Naive thymus-derived CD8-positive, alpha-beta T cell (primary cell): ENCODE results near the gene KRT4. TPM values are rescaled to one million over a fixed set of nuclear protein-coding genes. Genes with fewer than 3 reads are reported as not detected.
"Not testable (repeated sequence)": the region's sequence is repeated elsewhere in the genome, so short reads cannot be mapped to it uniquely, and the experiment has no call there.

Experiments
- ATAC-seq, 2 donors: fragments of 150-1000 bp; cut with Tn5 transposase in 1 of 2; sonication (Bioruptor Pico), chemical (Tn5 transposase) in 1 of 2; 1 replicate in 1 of 2; 2 replicates in 1 of 2; pipeline ENCODE4 v1.10.0; 2021; ENCODE audit warnings: mild to moderate bottlenecking in 2 of 2, moderate library complexity in 2 of 2
- POLR2A ChIA-PET: fragments of 350-600 bp; sonication (Branson Sonifier 250); formaldehyde crosslinking; loops from one replicate; lab custom pipeline; 2021; ENCODE audit warnings: antibody characterized with exemption; lab: Charles Lee
- DNase-seq, 10 donors: peaks; one replicate each; pipeline versions ENCODE4 v3.0.0 to v3.0.0-alpha.2; 2020 to 2022
- H3K27ac Mint-ChIP-seq, 10 donors: one replicate each; pipeline ENCODE4 v1.8.0; 2020 to 2022; ENCODE audit warnings: mild to moderate bottlenecking in 10 of 10, mixed read lengths in 10 of 10, moderate library complexity in 4 of 10, inconsistent platforms in 1 of 10
- H3K27me3 Mint-ChIP-seq, 5 donors: one replicate each; pipeline ENCODE4 v1.8.0; 2021 to 2022; ENCODE audit warnings: mixed read lengths in 5 of 5
- H3K36me3 Mint-ChIP-seq, 3 donors: one replicate each; pipeline ENCODE4 v1.8.0; 2020 to 2022; ENCODE audit warnings: mixed read lengths in 3 of 3, mild to moderate bottlenecking in 2 of 3, inconsistent platforms in 1 of 3
- H3K4me1 Mint-ChIP-seq, 4 donors: one replicate each; pipeline ENCODE4 v1.8.0; 2021 to 2022; ENCODE audit warnings: mixed read lengths in 4 of 4
- H3K4me3 Mint-ChIP-seq, 10 donors: one replicate each; pipeline ENCODE4 v1.8.0; 2020 to 2022; ENCODE audit warnings: mild to moderate bottlenecking in 10 of 10, mixed read lengths in 10 of 10, moderate library complexity in 6 of 10, inconsistent platforms in 1 of 10
- H3K9me3 Mint-ChIP-seq, 9 donors: one replicate each; pipeline ENCODE4 v1.8.0; 2020 to 2022; ENCODE audit warnings: mixed read lengths in 9 of 9, mild to moderate bottlenecking in 3 of 9, inconsistent platforms in 1 of 9, moderate library complexity in 1 of 9
- polyA plus RNA-seq, 3 donors: library from polyadenylated mRNA; unstranded; fragments of 300-500 nt; fragmentation: Illumina TruSeq; gene quantifications; one replicate each; pipeline ENCODE4 v1.2.3, GENCODE V29; 2021
- total RNA-seq, 8 experiments: library from RNA in 2 of 8; stranded (reverse) in 2 of 8; gene quantifications; one replicate each; pipeline ENCODE4 v1.2.3 and lab custom pipeline; 2021 to 2026

KRT4 gene
- total RNA-seq = not detected
- not detected for polyA plus RNA-seq
- 0 to 0.09 (median 0) reads per million in 6 experiments for total RNA-seq (lab: John Stamatoyannopoulos, UW)

DNA sequence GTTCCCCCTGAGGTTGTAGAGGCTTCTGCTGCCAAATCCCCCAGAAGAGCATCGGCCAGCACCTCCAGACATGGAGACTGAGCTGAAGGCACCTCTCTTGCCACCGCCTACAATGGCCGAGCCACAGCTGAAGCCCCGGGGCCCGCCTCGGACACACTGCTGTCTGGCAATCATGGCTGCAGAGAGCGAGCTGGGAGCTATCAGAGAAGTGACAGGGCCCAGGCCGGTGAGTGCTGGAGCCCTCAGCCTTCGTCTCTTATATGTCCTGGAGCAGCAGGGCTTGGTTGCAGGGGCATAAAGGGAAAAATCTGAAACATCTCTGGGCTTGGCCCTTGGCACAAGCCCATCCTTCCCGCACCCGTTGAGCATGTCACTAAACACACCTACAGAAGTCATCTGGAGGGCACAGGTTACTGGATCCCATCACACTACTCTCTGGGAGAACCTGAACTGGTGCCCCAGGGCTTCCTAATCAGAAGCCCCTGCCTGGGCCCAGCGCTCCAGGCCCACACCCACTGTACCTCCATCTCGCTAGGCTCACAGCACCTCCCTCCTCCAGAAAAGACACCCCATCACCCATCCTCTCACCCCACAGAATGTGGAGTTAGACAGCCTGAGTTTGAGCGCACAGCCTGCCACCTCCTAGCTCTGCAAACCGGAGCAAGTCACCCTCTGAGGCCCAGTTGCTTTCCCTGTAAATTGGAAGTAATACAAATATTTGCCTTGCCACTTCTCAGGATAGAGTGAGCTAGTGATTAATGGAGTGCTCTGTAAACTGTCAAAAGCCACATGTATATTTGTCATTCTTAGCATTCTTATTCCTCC lies at the start of gene KRT4:
Gene KRT4, minus strand, starts transcription at position 232 of the 825 bp plus-strand sequence. Its CDS starts 58 bp downstream, at position 174.
- Mint-ChIP-seq H3K9me3 (no peaks in the 10 kb centered on the region), H3K4me1 (peaks cover 8 to 18% (median 14%) of the 10 kb centered on the region in 4 donors), H3K27ac (peak within 1 kb of the TSS in 4 of 10 donors; percentile 12 to 90 (median 38)), H3K27me3 (peaks cover 0 to 2% (median 0%) of the 10 kb centered on the region in 5 donors), H3K36me3 (no peaks in the 10 kb centered on the region), H3K4me3 (no peak within 1 kb of the TSS)
- no peak for DNase-seq
- ATAC-seq = no peak
- POLR2A ChIA-PET = no interaction called here

DNA sequence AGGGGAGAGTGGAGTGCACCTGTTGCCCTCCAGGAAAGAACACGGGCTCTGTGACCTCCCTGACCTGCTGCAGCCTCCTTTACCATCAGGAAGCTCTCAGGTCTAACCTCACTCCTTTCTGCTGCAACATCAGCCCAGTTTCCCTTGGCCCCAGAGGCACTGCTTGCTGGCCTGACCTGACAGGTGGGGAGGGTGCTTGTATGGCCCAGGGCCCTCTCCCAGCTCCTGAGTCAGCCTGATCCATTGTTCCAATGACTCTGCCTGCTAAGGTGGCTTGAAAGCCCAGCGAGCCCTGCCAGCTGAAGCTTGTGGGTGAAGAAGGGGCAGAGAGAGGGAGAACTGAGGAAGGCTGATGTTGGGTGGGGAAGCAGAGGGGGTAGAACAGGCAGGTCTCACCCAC lies 48.1 kb upstream of the KRT4 start:
- Mint-ChIP-seq H3K4me3 (no peak overlapping the region), H3K27ac (peak overlapping the region in 3 of 10 donors; percentile 53 to 60 (median 59)), H3K4me1 (peaks cover 2 to 8% (median 5%) of the 10 kb centered on the region in 4 donors), H3K9me3 (no peaks in the 10 kb centered on the region), H3K36me3 (no peaks in the 10 kb centered on the region), H3K27me3 (no peaks in the 10 kb centered on the region)
- POLR2A ChIA-PET = no interaction called here
- DNase-seq = no peak
- ATAC-seq = no peak

DNA sequence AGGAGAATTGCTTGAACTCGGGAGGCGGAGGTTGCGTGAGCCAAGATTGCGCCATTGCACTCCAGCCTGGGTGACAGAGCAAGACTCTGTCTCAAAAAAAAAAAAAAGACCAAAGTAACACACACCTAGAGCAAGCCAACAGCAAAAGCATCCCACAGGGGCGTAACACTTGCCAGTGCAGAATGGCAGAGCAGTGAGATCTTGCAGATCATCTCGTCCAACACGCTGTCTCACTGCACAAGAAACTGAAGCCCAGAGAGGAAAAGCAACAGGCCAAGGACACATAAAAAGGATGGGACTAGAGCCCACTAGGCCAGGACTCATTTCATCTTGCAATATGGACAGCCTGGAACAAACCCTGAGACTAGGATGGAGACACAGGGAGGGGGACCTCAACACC lies 47.6 kb upstream of the KRT4 start:
- Mint-ChIP-seq H3K36me3 (no peaks in the 10 kb centered on the region), H3K4me3 (no peak overlapping the region), H3K9me3 (no peaks in the 10 kb centered on the region), H3K27ac (peak overlapping the region in 2 of 10 donors; percentile 15 to 58), H3K27me3 (no peaks in the 10 kb centered on the region), H3K4me1 (peaks cover 0 to 6% (median 2%) of the 10 kb centered on the region in 4 donors)
- no peak for DNase-seq
- POLR2A ChIA-PET = no interaction called here
- no peak for ATAC-seq

DNA sequence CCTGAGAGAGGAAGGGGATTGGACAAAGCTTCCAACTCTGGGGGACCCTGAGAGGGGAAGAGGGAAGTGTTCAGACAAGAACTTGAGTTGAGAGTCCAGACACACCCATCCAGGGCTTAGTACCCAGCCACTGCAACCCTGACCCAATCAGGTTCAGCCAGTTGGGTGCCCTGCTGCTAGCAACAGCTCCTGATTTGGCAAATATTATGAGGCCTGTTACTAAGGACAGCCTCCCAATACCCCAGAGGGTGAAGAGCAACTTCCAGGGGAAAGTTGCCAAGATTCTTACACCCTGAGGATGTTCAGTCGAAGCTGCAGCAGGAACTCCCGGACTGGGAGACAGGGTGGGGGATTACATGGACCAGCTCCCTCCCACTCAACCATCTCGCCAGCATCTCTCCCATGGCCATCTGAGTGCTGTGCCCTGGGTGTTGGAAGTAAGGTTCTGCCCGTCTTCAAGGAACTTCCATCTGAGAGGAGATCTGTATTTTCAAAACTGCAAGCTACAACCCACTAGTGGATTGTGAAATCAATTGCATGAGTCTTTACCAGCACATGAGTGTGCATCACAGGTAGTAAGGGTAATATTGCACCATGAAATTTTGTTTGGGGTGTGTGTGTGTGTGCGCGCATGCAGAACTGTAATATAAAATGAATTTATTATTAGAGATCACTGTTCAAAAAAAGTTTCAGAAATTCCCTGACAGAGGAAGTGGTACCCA lies 46.3 kb upstream of the KRT4 start:
- Mint-ChIP-seq H3K27me3 (peaks cover 0 to 2% (median 0%) of the 10 kb centered on the region in 5 donors), H3K4me3 (no peak overlapping the region), H3K9me3 (no peaks in the 10 kb centered on the region), H3K27ac (peak overlapping the region in 4 of 10 donors; percentile 24 to 61 (median 44)), H3K4me1 (peaks cover 0 to 6% (median 2%) of the 10 kb centered on the region in 4 donors), H3K36me3 (no peaks in the 10 kb centered on the region)
- POLR2A ChIA-PET = no interaction called here
- DNase-seq (no peak), ATAC-seq (no peak)

DNA sequence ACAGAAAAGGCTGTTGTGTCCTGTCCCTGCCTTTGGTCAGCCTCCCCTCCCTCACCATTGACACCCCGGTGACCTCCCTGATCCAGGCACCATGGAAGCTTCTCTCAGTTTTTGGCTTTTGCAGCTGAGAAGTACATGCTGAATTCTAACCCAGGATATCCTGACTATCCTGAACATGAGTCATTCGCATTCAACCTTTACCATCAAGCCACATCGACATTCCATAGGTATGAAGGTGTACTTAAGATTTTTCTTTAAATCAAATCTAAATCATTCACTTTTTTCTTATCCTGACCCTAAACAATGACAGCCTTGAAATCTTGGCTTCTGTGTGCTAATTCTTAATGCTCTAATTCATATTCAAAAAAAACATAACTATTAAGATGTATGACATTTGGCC lies 43.6 kb upstream of the KRT4 start:
- DNase-seq (no peak), ATAC-seq (no peak)
- H3K4me3 Mint-ChIP-seq = no peak overlapping the region
- no peaks in the 10 kb centered on the region for H3K36me3 Mint-ChIP-seq
- no peaks in the 10 kb centered on the region for H3K9me3 Mint-ChIP-seq
- H3K4me1 Mint-ChIP-seq = peaks cover 0 to 4% (median 2%) of the 10 kb centered on the region in 4 donors
- POLR2A ChIA-PET = no interaction called here
- H3K27ac Mint-ChIP-seq = no peak overlapping the region
- H3K27me3 Mint-ChIP-seq = peaks cover 0 to 9% (median 1%) of the 10 kb centered on the region in 5 donors

DNA sequence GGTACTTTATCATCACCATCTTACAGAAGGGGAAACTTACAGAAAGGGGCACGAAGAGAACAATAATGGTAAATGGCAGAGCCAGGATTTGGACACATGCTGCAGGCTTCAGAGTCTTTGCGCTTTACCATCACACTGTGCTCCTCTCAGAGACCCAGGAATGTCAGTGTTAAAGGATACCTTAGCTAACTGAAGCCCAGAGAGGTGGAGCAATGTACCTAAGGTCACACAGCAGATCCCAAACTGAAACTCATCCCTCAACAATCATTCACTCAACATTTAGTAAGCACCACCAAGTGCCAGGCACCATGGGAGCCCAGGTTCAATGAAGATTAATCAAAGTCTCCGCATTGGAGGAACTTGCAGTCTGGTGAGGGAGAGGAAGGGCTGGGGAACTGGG lies 42.9 kb upstream of the KRT4 start:
- no peaks in the 10 kb centered on the region for H3K9me3 Mint-ChIP-seq
- H3K4me3 Mint-ChIP-seq = no peak overlapping the region
- no peak overlapping the region for H3K27ac Mint-ChIP-seq
- peaks cover 0 to 9% (median 4%) of the 10 kb centered on the region in 5 donors for H3K27me3 Mint-ChIP-seq
- no peak for ATAC-seq
- POLR2A ChIA-PET = no interaction called here
- H3K4me1 Mint-ChIP-seq = peaks cover 0 to 4% (median 2%) of the 10 kb centered on the region in 4 donors
- no peaks in the 10 kb centered on the region for H3K36me3 Mint-ChIP-seq
- DNase-seq = no peak

DNA sequence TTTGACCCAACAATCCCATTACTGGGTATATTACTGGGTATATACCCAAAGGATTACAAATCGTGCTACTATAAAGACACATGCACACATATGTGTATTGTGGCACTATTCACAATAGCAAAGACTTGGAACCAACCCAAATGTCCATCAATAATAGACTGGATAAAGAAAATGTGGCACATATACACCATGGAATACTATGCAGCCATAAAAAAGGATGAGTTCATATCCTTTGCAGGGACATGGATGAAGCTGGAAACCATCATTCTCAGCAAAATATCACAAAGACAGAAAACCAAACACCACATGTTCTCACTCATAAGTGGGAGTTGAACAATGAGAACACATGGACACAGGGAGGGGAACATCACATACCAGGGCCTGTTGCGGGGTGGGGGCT lies 42.2 kb upstream of the KRT4 start:
- H3K36me3 Mint-ChIP-seq, POLR2A ChIA-PET, DNase-seq, H3K9me3 Mint-ChIP-seq, H3K27me3 Mint-ChIP-seq, H3K27ac Mint-ChIP-seq, H3K4me1 Mint-ChIP-seq, H3K4me3 Mint-ChIP-seq, ATAC-seq: not testable (repeated sequence)

DNA sequence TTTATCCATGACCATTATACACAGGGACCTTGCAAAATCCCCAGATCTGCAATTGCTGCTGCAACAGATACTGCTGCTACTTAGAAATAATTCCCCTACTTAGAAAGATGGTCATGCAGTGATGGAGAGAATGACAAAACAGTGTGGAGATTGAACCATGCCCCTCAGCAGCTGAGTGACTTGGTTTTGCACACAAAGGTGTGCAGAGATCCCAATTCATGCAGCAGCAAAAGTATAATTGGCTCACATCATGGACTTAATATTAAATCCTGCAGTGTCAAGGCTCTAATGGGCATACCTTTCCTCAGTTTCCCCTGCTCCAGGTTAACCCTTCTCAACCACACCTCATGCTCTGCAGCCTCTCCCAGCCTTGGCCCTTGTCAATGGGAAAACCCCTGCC lies 37.9 kb upstream of the KRT4 start:
- Mint-ChIP-seq H3K4me3 (no peak overlapping the region), H3K27ac (peak overlapping the region in 1 of 10 donors; percentile 29), H3K27me3 (peaks cover 0 to 9% (median 4%) of the 10 kb centered on the region in 5 donors), H3K4me1 (peaks cover 0 to 2% (median 0%) of the 10 kb centered on the region in 4 donors), H3K9me3 (no peaks in the 10 kb centered on the region), H3K36me3 (no peaks in the 10 kb centered on the region)
- DNase-seq = no peak
- no peak for ATAC-seq
- POLR2A ChIA-PET = no interaction called here

DNA sequence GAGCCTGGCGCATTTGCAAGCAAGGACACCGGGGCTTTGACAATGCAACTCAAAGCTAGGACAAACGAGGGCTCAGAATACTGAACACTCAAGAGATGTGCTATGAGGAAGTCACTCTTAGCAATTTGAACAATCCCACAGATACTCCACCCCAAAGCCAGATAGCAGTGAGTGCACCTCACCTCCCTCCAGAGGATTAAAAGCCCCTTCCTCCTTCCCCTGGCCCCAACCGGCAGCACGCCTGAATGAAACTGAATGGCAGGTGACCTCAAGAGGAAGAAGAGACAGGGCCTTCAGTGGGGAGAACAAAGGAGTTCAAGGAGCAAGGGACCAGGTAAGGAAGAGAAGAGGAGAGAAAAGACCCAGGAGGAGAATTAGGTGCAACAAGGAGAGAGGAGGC lies 36.8 kb upstream of the KRT4 start:
- Mint-ChIP-seq H3K4me3 (no peak overlapping the region), H3K27ac (peak overlapping the region in 1 of 10 donors; percentile 9), H3K4me1 (peaks cover 0 to 2% (median 0%) of the 10 kb centered on the region in 4 donors), H3K9me3 (no peaks in the 10 kb centered on the region), H3K27me3 (peaks cover 0 to 9% (median 4%) of the 10 kb centered on the region in 5 donors), H3K36me3 (no peaks in the 10 kb centered on the region)
- DNase-seq (no peak), ATAC-seq (no peak)
- POLR2A ChIA-PET = interaction anchor here (0.6 kb wide), 1 partner anchor 18 kb away, joined by 3 read pairs; no protein-coding TSS in a partner anchor

DNA sequence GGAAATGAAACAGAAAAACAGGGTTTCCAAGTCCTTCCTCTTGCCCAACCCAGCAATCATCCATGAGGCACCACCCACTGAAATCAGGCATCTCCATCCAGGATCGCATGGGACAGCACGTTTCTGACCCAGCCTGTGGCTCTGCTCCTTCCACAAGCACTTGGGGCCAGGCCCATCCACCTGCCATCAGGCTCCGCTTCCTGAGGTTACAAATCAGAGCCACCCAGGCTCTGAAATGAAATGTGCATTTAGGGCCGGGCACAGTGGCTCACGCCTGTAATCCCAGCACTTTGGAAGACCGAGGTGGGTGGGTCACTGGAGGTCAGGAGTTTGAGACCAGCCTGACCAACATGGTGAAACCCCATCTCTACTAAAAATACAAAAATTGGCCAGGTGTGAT lies 35.6 kb upstream of the KRT4 start:
- Mint-ChIP-seq H3K27ac (no peak overlapping the region), H3K4me1 (peaks cover 0 to 3% (median 0%) of the 10 kb centered on the region in 4 donors), H3K4me3 (no peak overlapping the region), H3K27me3 (peaks cover 0 to 9% (median 4%) of the 10 kb centered on the region in 5 donors), H3K9me3 (no peaks in the 10 kb centered on the region), H3K36me3 (no peaks in the 10 kb centered on the region)
- POLR2A ChIA-PET = no interaction called here
- no peak for ATAC-seq
- DNase-seq = no peak

DNA sequence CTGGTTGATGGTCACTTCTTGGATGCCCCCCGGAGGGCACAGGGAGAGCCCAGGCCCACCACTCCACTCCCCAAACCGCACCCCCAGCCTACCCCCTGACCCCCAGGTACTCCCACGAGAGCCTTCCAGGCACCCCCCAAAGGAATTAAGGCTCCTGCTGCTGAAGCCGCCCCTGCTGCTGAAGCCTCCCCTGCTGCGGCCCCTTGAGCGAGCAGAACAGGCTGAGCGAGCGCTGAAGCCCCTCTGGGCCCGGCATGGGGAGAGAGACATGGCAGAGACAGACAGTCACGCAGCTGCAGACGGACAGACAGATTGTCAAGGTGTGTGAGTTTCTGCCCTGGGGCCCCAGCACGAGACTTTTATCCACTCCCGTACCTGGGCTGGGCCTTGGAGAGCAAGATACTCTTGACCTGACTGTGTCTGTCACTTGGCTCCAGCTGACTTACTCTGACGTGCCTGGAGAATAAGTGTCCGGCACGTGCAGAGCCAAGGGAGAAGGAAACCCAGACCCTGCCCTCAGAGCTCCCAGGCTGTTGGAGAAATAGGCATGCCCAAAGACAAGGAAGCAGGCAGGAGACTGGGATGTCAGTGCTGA lies 34.8 kb upstream of the KRT4 start, which contains the start of gene KRT78:
Gene KRT78, minus strand, starts transcription at position 334 of the 595 bp plus-strand sequence. Its CDS starts 64 bp downstream, at position 270.
- no peak within 1 kb of the TSS for H3K4me3 Mint-ChIP-seq
- peak within 1 kb of the TSS in 1 of 10 donors; percentile 39 for H3K27ac Mint-ChIP-seq
- POLR2A ChIA-PET = no interaction called here
- H3K27me3 Mint-ChIP-seq = peaks cover 0 to 9% (median 3%) of the 10 kb centered on the region in 5 donors
- no peak for DNase-seq
- no peak for ATAC-seq
- H3K4me1 Mint-ChIP-seq = peaks cover 0 to 3% (median 0%) of the 10 kb centered on the region in 4 donors
- no peaks in the 10 kb centered on the region for H3K36me3 Mint-ChIP-seq
- no peaks in the 10 kb centered on the region for H3K9me3 Mint-ChIP-seq

DNA sequence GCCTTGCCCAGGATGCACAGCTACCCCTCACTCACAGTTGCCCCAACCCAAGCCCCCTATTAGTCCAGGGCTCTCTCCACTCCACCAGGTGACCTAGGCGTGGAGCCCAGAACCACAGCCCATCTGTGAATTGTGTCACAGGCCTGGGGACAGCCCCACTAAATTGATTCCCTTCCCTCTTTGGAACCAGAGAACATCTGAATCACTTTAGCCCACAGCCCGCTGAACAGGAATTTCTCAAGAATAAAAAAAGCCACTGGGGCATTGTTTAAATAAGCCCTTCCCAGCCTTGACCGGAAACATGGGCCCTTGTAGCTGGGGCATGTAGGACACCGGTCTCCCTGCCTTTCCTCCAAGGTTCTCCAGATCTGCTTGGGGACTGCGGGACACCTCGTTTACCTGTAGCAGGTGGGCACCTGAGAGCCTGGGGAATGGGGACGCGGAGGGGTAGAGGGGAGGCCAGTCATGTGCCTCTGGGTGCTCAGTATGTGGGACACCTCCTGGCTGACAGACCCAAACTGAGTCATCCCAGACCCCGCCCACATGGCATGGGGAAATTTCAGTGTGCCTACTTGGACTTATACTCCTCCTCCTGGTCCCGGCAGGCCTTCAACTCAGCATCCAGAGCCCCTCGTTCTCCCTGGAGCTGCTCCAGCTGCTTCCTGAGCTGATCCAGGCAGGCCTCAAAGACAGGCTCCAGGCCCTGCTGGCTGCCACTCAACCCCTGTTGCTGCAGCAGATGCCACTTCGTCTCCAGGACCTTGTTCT lies 33.6 kb upstream of the KRT4 start:
- H3K9me3 Mint-ChIP-seq = no peaks in the 10 kb centered on the region
- peak overlapping the region in 3 of 10 donors; percentile 39 to 84 (median 41) for H3K27ac Mint-ChIP-seq
- DNase-seq = no peak
- peaks cover 0 to 5% (median 4%) of the 10 kb centered on the region in 4 donors for H3K4me1 Mint-ChIP-seq
- no peak for ATAC-seq
- no peak overlapping the region for H3K4me3 Mint-ChIP-seq
- POLR2A ChIA-PET = no interaction called here
- peaks cover 0 to 4% (median 2%) of the 10 kb centered on the region in 5 donors for H3K27me3 Mint-ChIP-seq
- H3K36me3 Mint-ChIP-seq = no peaks in the 10 kb centered on the region
